GM21515 (cell line): ENCODE results near the gene OR2A5.
"Not testable (repeated sequence)": the region's sequence is repeated elsewhere in the genome, so short reads cannot be mapped to it uniquely, and the experiment has no call there.

Experiments used
- ATAC-seq: cut with Tn5 transposase; IDR thresholded peaks from one replicate; pipeline ENCODE4 v1.9.1; 2021; ENCODE audit not compliant: unreplicated experiment

OR2A5 gene, protein sequence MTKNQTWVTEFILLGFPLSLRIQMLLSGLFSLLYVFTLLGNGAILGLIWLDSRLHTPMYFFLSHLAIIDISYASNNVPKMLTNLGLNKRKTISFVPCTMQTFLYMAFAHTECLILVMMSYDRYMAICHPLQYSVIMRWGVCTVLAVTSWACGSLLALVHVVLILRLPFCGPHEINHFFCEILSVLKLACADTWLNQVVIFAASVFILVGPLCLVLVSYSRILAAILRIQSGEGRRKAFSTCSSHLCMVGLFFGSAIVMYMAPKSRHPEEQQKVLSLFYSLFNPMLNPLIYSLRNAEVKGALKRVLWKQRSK

DNA sequence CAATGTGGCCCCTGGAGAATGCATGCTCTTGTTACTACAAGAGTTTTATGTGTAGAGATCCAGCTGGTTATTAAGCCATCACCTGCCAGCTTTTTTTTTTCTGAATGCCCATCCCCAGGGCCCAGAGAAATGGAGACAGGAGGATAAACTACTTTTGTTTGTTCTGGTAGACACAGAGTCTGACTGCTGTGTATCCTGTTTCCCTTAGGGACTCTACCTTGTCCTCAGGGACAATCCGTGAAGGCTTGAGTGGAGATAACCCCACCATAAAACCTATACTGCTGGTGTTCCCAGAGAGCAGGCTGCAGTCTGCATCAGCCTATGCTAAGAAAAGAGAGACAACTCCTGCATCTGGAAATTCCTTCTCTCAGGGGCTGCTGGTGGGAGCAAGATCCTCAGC, at the start of gene OR2A5:
Gene OR2A5, plus strand, starts transcription at position 301 of the 400 bp plus-strand sequence. CDS start 1,454 bp downstream, outside the sequence.
- no peak for ATAC-seq

DNA sequence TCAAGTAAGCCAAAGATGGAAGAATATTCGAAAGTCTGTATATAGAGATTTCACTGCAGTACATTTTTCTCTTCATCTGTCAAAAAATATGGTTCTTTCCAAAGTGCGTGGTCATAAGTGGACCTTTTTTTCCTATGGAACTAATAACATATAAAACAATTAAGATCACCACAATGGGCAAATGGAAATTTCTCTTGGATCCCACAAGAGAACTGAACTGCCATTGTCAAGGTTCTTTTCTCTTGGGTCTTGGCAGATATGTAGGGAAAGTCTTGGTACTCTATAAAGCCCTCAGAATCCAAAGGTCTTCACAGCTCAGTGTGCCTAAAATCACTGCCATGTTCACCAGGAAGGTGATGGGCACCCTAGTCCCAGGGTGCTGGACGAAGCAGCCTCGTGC, 48.7 kb upstream of the OR2A5 start, which contains the start of gene OR6B1:
Gene OR6B1, plus strand, starts transcription at position 301 of the 400 bp plus-strand sequence. CDS start 3,677 bp downstream, outside the sequence.
- no peak for ATAC-seq

DNA sequence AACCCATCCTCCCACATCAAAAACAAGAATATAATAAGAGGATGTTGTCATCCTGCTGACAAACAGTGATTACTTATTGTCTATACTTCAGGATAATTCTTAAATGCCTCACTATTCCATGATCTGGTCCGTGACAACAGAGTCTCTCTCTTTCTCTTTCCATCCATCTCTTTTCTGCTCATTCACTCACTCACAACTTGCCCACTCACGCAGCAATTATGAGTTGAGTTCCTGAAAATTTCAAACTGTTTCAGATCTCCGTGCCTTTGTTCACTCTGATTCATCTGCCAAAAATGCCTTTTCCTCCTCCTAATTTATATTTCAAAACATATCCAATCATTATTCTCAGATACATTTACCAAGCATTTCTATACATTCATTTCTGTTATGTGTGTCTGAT, 47.2 kb upstream of the OR2A5 start:
- ATAC-seq: no peak

DNA sequence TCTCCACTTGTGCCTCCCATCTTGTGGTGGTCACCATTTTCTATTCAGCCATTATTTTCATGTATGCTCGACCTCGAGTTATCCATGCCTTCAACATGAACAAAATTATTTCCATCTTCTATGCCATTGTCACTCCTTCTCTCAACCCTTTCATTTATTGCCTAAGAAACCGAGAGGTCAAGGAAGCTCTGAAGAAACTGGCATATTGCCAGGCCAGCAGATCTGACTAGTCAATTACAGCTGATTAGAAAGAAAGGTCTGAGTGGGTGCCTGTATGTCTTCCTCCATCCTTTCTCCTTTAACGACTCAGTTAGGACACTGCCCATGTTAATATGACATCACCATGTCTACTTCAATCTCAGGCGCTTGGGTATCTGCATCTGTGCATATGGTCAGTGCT, 44.0 kb upstream of the OR2A5 start:
- ATAC-seq: no peak

DNA sequence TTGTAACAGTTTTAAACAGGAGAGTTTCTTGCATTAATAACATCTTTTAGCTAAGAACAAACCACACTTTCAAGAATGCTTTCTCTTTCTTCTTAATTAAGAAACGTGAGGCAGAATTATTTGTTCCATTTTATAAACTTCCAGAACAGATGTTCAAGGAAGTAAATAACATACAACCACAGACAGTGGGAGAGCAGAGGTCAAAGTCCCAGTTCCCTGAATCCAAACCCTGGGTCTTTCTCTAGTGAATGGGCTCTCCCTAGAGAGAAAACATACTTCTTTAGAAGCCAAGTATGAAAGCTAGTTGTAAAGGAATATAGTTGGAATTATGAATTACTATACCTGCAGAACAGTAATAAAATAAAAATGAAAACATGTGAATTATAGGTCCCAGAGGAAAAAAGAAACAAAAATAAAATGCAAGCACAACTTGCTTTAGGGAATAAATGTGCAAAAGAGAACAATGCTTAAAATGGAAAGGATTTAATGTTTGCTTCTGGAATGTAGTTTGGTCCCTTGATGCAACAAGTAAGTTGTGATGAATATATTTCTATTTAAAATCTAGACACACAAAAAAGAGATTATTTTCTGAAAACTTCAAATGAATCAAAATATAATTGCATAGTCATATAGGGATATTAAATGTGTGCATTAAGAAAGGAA, 42.6 kb upstream of the OR2A5 start:
- no peak for ATAC-seq

DNA sequence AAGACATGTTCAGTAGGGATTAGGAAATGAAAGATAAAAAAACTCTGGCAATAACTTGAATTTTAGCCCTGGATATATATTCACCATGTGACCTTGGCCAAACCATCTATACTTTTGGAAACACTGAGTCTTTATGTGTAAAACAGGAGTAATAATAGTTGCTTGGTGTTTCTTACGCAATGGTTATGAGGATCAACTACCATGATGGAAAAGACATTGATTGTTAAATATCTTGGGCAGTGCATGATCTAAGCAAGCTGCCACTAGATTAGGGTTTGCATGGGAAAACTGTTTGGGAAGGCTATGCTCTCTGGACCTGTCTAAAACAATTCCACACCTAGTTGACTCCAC, 42.1 kb upstream of the OR2A5 start:
- no peak for ATAC-seq

DNA sequence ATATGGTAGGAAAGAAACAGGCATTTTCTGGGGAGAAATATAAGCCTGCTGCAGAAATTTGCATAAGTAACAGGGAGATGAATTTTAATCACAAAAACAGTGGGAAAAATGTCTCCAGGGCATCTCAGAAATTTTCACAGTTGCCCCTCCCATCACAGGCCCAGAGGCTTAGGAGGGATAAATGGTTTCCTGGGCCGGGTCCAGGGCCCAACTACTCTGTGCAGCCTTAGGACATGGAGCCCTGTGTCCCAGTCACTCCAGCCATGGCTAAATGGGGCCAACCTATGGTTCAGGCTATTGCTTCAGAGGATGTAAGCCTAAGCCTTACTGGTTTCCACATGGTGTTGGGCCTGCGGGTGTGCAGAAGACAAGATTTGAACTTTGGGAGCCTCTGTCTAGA, 39.4 kb upstream of the OR2A5 start:
- no peak for ATAC-seq

DNA sequence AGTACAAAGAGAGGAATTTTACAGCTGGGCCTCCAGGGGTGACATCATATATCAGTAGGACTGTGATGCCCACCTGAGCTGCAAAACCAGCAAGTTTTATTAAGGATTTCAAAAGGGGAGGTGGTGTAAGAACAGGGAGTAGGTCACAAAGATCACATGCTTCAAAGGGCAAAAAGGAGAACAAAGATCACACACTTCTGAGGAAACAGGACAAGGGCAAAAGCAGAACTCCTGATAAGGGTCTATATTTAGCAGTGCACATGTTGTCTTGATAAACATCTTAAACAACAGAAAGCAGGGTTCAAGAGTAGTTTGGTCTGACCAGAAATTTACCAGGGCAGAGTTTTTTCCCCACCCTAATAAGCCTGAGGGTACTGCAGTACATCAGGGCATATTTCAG, 38.7 kb upstream of the OR2A5 start:
- not testable (repeated sequence) for ATAC-seq

DNA sequence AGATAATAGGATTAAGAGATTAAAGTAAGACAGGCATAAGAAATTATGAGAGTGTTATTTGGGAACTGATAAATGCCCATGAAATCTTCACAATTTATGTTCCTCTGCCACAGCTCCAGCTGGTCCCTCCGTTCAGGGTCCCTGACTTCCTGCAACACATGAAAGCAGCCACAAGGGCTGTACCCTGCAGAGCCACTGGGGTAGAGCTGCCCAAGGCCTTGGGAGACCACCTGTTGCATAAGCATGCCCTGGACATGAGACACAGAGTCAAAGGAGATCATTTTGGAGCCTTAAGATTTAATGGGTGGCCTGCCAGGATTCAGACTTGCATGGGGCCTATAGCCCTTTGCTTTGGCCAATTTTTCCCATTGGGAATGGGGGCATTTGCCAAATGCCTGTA, 37.9 kb upstream of the OR2A5 start:
- not testable (repeated sequence) for ATAC-seq

DNA sequence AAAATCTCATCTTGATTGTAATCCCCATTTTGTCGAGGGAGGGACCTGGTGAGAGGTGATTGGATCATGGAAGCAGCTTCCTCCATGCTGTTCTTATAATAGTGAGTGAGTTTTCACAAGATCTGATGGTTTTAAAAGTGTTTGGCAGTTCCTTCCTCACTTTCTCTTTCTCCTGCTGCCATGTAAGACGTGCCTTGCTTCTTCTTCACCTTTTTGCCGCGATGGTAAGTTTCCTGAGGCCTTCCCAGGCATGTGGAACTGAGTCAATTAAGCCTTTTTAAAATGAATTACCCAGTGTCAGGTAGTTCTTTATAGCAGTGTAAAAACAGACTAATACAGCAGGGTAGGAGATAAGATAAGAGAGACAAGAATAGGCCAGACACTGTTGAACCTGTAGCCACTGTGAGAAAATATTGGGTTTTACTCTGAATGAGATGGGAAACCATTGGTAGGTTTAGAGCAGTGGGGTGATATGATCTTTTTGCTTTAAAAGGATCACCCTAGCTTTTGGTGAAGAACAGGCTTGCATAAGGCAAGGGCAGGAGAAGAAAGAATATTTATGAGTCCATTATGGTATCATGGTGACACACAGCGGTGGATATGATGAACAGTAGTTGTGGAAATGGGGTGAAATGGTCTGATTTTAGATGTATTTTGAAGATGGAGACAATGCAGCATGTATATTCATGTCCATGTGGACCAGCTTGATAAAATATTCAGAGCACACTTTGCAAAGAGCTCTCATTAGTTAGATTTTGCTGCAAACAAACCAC, 37.1 kb upstream of the OR2A5 start:
- ATAC-seq: no peak

DNA sequence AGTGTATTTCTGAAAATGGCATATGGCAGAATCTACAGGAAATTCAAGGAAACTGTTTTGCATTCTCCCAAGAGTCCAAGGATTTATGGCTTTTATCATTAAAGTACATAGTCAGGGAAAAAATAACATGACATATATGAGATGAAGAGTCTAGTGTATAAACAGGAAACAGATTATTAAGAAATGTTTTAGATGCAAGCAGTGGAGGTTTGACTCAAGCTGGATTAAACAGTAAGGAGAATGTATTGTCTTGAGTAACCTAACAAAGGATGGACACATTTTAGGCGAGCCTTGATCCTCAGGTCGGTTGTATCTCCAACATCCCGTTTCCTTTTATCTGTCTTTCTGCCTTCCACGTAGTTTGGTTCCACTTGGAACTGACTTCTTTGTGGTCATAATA, 30.7 kb upstream of the OR2A5 start:
- ATAC-seq: no peak

DNA sequence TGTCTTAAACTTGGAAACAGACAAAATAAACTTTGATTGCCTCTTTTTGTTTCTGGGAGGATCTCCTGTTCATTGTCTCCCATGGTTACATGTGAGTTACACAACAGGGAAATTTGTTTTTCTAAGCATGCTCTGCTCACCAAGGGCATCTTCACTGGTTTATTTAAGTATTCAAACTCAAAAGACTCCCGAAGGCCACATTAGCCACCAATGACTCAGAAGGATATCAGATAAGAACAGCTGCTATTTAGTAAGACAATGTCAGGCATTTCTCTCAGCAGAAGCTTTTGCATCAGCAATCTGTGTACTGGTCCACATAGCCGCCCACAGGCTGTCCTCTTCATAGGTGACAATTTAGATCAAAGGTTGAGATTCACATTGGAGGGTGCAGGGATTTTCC, 29.3 kb upstream of the OR2A5 start:
- ATAC-seq: no peak

DNA sequence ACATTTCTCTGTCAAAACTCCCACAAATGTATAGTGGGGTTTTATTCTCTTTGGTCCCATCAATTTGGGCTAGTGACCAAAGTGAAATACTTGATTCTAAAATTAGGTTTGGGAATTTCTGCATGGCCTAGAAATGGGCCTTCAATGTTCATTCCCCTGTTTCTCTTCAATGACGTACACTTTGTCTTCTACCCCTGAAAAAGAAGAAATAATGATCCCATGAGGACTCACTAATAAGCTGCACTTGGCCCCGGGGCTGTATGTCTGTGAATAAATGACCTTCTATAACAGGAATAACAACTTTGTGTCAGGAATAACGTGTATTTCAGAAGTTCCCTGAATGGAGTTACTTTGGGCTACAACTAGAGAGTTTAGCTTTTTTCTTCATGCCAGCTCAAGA, 28.4 kb upstream of the OR2A5 start:
- ATAC-seq: no peak

DNA sequence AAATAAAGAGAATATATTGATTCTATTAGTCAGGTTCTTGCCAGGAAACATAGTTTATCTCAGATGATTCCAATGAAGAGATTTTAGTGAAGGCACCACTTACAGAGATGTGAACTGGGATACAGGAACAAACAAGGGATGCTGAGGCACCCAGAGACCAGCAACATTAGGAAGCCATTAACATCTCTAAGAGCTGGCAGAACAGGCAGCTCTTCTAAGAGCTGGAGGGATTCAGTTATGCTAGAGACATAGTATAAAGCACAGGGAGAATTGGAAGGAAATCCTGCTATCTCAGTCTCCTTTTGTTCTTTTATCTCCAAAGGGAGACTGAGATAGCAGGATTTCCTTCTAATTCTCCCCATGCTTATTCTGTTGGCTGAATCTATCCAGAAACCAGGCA, 26.6 kb upstream of the OR2A5 start:
- ATAC-seq: no peak

DNA sequence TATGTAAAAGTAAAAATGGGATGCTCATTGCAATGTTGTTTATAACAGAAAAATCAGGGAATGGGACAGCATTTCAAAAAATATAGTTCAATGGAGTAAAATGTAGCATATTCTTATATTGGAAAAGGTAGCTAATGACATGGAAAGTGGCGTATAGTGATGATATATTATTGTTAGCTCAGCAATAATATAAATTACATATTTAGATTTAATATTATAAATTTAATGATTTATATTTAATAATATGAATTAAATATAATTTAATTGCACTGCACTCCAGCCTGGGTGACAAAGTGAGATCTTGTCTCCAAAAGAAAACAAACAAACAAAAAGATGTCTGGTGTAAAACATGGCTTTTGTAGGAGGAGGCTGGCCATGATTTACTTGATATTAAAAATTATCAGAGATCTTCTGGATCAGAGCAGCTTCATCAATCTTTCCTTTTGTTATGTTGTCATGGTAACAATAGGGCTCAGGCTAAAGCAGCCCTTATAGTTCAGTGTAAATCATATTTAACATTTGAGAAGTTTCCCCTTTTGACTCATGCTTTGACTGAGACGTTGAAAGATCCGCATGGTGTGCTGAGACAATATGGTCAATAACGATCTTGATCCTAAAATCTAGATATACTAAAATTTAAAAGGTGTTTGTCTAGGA, 25.4 kb upstream of the OR2A5 start:
- no peak for ATAC-seq

DNA sequence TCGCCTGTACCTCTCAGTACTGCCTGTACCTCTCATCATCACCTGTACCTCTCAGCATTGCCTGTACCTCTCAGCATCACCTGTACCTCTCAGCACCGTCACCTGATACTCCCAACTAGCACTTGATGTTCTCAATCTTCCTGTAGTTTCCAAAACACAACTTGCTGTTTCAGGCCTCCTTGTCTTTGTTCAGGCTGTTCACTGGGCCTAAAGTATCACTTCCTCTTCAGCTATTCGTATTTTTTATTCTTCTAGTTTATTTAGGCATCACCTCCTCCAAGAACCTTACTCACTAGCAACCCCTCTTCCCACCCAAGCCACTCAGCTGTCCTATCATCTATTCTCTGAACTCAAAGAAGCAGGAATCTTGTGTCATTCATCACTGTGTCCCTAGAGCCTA, 24.5 kb upstream of the OR2A5 start:
- no peak for ATAC-seq

DNA sequence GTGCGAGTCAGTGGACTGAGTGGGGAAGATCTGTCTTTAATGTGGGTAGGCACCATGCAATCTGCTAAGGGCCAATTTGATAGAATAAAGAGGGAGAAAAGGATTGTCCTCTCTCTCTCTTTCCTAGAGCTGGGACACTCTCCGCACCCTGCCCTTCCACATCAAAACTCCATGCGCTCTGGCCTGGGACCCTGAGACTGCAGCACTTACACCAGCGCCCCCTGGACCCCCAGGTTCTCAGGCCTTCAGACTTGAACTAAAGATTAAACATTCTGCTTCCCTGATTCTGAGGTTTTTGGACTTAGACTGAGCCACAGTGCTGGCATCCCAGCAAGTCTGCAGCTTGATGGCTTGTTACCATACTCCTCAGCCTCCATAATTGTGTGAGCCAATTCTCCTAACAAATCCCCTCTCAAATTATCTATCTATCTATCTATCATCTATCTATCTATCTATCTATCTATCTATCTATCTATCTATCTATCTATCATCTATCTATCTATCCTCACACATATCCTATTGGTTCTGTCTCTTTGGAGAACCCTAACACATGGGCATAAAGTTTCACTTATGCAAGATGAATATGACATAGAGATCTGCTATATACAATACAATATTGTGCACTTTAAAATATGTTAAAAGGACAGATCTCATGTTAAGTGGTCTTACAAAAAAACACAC, 22.4 kb upstream of the OR2A5 start:
- ATAC-seq: no peak

DNA sequence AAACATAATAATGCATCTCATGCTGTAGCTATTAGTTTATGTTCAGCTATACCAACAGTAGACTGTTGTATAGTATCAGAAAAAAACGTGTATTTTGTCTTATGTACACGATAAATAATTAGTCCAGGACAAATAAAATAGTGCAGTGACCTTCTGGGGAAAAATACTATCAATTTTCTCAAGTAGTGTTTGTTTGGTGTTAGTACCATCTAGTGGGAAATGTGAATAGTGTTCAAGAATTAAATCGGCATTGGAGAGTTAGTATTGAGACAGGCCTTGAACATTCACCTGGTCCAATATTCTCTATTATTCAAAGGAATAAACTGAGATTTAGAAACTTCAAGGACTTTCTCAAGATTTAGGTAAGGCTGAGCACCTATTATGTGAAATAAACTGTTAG, 21.7 kb upstream of the OR2A5 start:
- no peak for ATAC-seq

DNA sequence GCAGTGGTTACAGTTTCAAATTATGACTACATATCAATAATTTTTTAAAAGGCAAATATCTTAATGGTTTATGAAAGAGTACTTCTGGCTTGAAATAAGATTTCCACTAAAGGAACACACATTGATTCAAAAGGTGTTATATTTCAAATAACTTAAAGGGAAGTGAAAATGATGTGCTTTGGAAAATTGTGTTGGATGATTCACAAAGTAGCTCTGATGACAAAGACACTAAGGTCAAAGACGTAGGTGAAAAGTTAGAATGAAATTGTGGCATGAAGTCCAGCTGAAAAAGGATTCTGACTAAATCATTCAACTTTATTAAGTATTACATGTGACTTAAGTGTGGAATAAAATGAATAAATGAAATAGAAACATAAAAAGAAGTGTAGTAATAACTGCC, 20.8 kb upstream of the OR2A5 start:
- ATAC-seq: no peak

DNA sequence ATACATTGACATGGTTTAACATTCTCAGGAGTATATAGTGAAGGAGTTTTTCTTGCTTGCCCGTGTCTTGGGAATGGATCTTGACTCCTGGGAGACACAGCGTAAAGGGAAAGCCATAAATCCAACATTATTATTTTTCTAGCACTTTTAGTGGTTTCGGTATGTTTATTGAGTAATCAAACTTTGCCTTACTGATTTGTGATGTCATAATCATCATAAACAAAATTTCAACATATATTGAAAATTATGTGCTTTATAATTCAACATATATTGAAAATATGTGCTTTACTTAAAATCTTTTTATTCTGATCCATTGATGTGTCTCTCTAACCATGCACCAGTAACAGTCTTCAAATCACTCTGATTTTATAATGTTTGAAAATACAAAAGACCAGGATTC, 20.2 kb upstream of the OR2A5 start:
- ATAC-seq: no peak

DNA sequence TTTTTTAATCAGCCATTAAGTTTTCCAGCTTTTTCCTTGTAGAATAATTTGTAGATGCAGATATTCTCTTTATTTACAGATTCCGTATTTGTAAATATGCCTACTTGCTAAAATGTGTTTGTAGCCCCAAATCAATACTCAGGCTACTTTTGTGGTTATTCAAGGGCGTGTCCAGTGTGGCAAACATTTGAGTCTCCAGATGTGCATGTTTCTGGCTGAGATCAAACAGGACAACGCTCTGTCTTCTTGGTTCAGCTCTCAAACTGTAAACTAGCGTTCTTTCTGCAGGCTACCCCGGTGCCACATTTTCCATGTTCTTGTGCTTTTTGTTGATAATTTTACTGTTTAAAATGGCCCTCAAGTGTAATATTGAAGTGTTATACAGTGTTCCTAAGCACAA, 16.2 kb upstream of the OR2A5 start:
- no peak for ATAC-seq
